Measurements from ENCODE around the gene CASP1.

CASP1 gene

GRCh38 chr11:104995001-104995408 lies 39.9 kb downstream of the CASP1 start:
- no peak overlapping the region for H3K27ac ChIP-seq

GRCh38 chr11:104992781-104993180 lies 42.2 kb downstream of the CASP1 start:
- no peak for TF ChIP-seq CTCF (conservative IDR thresholded peaks at IDR 0.05; ENCODE audit: low read depth, low read length)
- H3K36me3 ChIP-seq (ENCODE audit: insufficient read depth), result no peaks in the 10 kb centered on the region
- H3K4me3 ChIP-seq (IDR thresholded peaks at IDR 0.05; ENCODE audit: insufficient read depth, low read depth, low read length), result no peak overlapping the region
- no peak overlapping the region for H3K4me2 ChIP-seq
- no peaks in the 10 kb centered on the region for H4K20me1 ChIP-seq (ENCODE audit: insufficient read depth)
- H2AFZ ChIP-seq (ENCODE audit: low read depth), result no peak overlapping the region
- H3K27ac ChIP-seq, result no peak overlapping the region
- H3K27me3 ChIP-seq (ENCODE audit: insufficient read depth, low read depth), result no peaks in the 10 kb centered on the region
- H3K79me2 ChIP-seq (ENCODE audit: insufficient read depth, low read depth), result no peaks in the 10 kb centered on the region
- H3K9ac ChIP-seq, result no peak overlapping the region
- H3K4me1 ChIP-seq (ENCODE audit: low read depth, poor library complexity, severe bottlenecking), result no peaks in the 10 kb centered on the region

More at GRCh38 chr11:104995001-104995408, 39.9 kb downstream of the CASP1 start:
- no peaks in the 10 kb centered on the region for H3K4me1 ChIP-seq (ENCODE audit: low read depth, poor library complexity, severe bottlenecking)
- H3K4me2 ChIP-seq, result no peak overlapping the region
- H2AFZ ChIP-seq (ENCODE audit: low read depth), result no peak overlapping the region
- H3K4me3 ChIP-seq (IDR thresholded peaks at IDR 0.05; ENCODE audit: insufficient read depth, low read depth, low read length), result no peak overlapping the region
- H3K79me2 ChIP-seq (ENCODE audit: insufficient read depth, low read depth), result no peaks in the 10 kb centered on the region
- no peak for TF ChIP-seq CTCF (conservative IDR thresholded peaks at IDR 0.05; ENCODE audit: low read depth, low read length)
- no peaks in the 10 kb centered on the region for H3K36me3 ChIP-seq (ENCODE audit: insufficient read depth)
- no peak overlapping the region for H3K9ac ChIP-seq
- no peaks in the 10 kb centered on the region for H4K20me1 ChIP-seq (ENCODE audit: insufficient read depth)
- H3K27me3 ChIP-seq (ENCODE audit: insufficient read depth, low read depth), result no peaks in the 10 kb centered on the region

GRCh38 chr11:104991994-104992393 lies 43.0 kb downstream of the CASP1 start:
- Histone ChIP-seq H3K4me1 (ENCODE audit: low read depth, poor library complexity, severe bottlenecking) (no peaks in the 10 kb centered on the region), H3K79me2 (ENCODE audit: insufficient read depth, low read depth) (no peaks in the 10 kb centered on the region), H3K36me3 (ENCODE audit: insufficient read depth) (no peaks in the 10 kb centered on the region), H3K27me3 (ENCODE audit: insufficient read depth, low read depth) (no peaks in the 10 kb centered on the region), H3K9ac (no peak overlapping the region), H4K20me1 (ENCODE audit: insufficient read depth) (no peaks in the 10 kb centered on the region), H3K27ac (no peak overlapping the region), H3K4me2 (no peak overlapping the region), H2AFZ (ENCODE audit: low read depth) (no peak overlapping the region), H3K4me3 (IDR thresholded peaks at IDR 0.05; ENCODE audit: insufficient read depth, low read depth, low read length) (no peak overlapping the region)
- TF ChIP-seq CTCF (conservative IDR thresholded peaks at IDR 0.05; ENCODE audit: low read depth, low read length), result no peak

GRCh38 chr11:104984808-104985207 lies 50.1 kb downstream of the CASP1 start:
- no peaks in the 10 kb centered on the region for H3K4me1 ChIP-seq (ENCODE audit: low read depth, poor library complexity, severe bottlenecking)
- no peaks in the 10 kb centered on the region for H3K36me3 ChIP-seq (ENCODE audit: insufficient read depth)
- H3K4me2 ChIP-seq, result no peak overlapping the region
- TF ChIP-seq CTCF (conservative IDR thresholded peaks at IDR 0.05; ENCODE audit: low read depth, low read length), result no peak
- no peak overlapping the region for H3K4me3 ChIP-seq (IDR thresholded peaks at IDR 0.05; ENCODE audit: insufficient read depth, low read depth, low read length)
- H3K27me3 ChIP-seq (ENCODE audit: insufficient read depth, low read depth), result no peaks in the 10 kb centered on the region
- no peaks in the 10 kb centered on the region for H3K79me2 ChIP-seq (ENCODE audit: insufficient read depth, low read depth)
- no peak overlapping the region for H3K9ac ChIP-seq
- H4K20me1 ChIP-seq (ENCODE audit: insufficient read depth), result no peaks in the 10 kb centered on the region
- no peak overlapping the region for H2AFZ ChIP-seq (ENCODE audit: low read depth)
- no peak overlapping the region for H3K27ac ChIP-seq
